ENCODE measurements around the gene STARD3. TPM values are rescaled to one million over a fixed set of nuclear protein-coding genes. Genes with fewer than 3 reads are reported as not detected.
"Not testable (repeated sequence)": the region's sequence is repeated elsewhere in the genome, so short reads cannot be mapped to it uniquely, and the experiment has no call there.

The STARD3 gene
- 52.0 and 62.0 TPM in 2 replicates for total RNA-seq (ENCODE audit: low replicate concordance)
- long read RNA-seq, transcript STARD3-201 (15 exons, 2,132 nt): major isoform, 26 of 38 reads
- long read RNA-seq, partial matches to known transcripts: 1 of 38 reads
- long read RNA-seq, other reads (novel, unspliced or antisense): 10 of 38 reads

DNA sequence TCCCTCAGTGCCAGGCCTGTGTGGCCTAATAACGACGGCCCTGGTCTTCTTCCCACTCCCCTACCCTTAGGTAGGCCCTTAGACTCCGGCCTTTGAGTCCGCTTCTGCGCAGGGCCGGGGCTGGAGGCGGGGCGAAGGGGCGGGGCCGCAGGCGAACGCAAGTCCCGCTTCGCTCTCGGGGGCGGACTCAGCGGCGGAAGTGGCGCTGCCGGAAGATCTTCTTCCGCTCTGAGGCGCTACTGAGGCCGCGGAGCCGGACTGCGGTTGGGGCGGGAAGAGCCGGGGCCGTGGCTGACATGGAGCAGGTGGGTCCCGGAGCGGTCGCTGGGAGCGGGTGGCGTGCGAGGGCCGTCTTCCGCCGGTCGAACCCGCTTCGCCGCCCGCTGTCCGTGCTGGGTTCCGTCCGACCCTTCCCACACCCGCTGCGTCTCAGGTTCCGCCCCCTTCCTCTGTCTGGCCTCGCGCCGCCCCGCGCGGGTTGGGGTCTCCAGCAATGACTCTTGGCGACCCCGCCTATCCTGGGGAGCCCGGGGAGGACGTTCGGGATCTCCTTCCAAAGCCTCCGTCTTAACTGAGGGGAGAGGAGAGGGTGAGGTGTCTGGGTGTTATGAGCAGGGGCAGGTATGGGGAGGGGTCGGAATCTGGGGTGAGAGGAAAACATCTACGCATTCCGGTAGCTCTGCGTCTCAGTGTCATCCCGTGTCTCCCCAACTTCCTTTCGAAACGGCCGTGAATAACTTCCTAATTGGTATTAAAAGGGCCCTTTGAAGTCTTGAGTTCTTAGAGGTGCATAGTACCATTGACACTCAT, at the start of gene STARD3:
Gene STARD3 (plus strand): TSS at position 218 of the 810 bp plus-strand sequence. CDS start 16,388 bp downstream, outside the sequence.
- Mint-ChIP-seq H3K36me3 (no peaks in the 10 kb centered on the region), H3K4me3 (peak within 1 kb of the TSS; percentile 91), H3K9me3 (no peaks in the 10 kb centered on the region), H3K27ac (peak within 1 kb of the TSS; percentile 64), H3K27me3 (no peaks in the 10 kb centered on the region), H3K4me1 (ENCODE audit: unreplicated experiment) (peaks cover 30% of the 10 kb centered on the region)
- peak; percentile 12 for TF ChIP-seq CTCF (conservative IDR thresholded peaks at IDR 0.05)
- DNase-seq (ENCODE audit: extremely low spot score, unreplicated experiment): peak; percentile 91

DNA sequence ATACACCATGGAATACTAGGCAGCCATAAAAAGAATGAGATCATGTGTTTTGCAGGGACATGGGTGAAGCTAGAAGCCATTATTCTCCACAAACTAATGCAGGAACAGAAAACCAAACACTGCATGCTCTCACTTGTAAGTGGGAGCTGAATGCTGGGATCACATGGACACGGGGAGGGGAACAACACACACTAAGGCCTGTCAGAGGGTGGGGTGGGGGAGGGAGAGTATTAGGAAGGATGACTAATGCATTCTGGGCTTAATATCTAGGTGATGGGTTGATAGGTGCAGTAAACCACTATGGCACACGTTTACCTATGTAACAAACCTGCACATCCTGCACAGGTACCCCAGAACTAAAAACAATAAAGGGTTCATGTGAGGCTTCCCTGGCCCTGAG, 46.8 kb upstream of the STARD3 start:
- H3K27ac Mint-ChIP-seq; H3K9me3 Mint-ChIP-seq; H3K36me3 Mint-ChIP-seq; H3K4me3 Mint-ChIP-seq; DNase-seq (ENCODE audit: extremely low spot score, unreplicated experiment); H3K4me1 Mint-ChIP-seq (ENCODE audit: unreplicated experiment): not testable (repeated sequence)
- peaks cover 76% of the 10 kb centered on the region for H3K27me3 Mint-ChIP-seq

DNA sequence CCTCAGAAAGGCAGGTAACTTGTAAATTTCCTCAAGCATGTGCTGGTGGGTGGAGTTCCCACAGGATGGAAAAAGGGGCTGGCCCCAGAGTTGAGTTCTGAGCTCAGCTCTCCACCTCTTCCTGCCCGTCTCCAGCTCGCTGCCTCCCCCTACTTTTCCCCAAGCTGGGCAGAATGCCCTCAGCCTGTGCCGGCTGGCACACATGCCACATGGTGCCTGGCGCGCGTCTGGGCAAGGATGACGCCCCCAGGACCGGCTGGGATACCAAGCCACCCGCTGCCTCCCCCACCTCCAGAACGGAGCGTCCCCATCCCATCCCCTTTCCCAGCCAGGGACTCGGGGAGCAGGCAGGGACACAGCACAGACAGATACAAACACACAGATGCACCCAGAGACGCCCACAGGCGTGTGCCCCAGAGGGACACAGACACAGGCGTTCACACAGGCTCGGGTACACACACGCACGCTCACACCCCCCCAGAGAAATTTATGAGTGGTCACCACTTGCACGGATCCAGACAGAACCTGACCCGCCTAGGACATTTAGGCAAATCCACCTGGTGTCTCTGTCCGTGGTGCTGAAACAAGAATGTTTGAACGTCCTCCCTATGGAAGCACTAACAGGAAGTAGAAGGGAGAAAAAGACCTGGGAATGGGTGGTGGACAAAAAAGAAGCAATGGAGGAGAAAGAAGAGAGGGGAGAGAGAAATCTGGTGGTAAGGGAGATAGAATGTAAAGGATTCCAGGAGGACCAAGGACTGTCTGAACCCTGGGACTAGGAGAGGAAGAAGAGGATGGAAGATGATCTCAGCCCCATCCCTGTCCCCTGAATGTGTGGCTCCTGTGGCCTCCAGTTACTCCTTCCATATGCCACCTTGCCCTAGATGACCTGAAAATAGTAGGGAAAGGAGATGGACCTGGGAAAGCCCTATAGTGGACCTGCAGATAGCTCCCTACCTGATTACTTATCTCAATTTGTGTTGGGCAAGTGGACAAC, 44.7 kb upstream of the STARD3 start:
- H3K27me3 Mint-ChIP-seq: peaks cover 92% of the 10 kb centered on the region
- no peak for DNase-seq (ENCODE audit: extremely low spot score, unreplicated experiment)

DNA sequence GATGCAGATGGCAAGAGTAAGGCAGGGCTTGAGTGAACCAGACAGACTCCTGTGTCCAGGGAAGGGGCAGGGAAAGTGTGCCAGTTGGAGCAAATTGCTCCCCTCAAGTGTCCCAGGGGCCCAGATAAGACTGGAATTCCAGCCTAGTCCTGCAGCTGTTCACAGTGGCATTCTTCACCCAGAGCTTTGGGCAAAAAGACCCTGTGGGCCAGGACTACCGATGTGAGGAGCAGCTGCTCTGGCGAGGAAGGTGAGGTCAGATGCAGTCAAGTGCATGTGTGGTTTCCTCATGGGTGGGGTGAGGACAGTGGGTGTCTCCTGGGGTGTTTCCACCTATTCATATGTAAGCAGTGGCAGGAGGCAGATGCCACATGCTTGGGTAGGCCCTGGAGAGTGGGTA, 43.6 kb upstream of the STARD3 start:
- Mint-ChIP-seq H3K9me3 (peaks cover 5% of the 10 kb centered on the region), H3K4me3 (no peak overlapping the region), H3K27me3 (peaks cover 95% of the 10 kb centered on the region), H3K4me1 (ENCODE audit: unreplicated experiment) (no peaks in the 10 kb centered on the region), H3K36me3 (no peaks in the 10 kb centered on the region), H3K27ac (no peak overlapping the region)
- TF ChIP-seq CTCF (conservative IDR thresholded peaks at IDR 0.05): no peak
- DNase-seq (ENCODE audit: extremely low spot score, unreplicated experiment): no peak

More for the DNA sequence above, 44.7 kb upstream of the STARD3 start:
- Mint-ChIP-seq H3K4me1 (ENCODE audit: unreplicated experiment) (no peaks in the 10 kb centered on the region), H3K36me3 (no peaks in the 10 kb centered on the region), H3K4me3 (no peak overlapping the region), H3K27ac (no peak overlapping the region), H3K9me3 (peaks cover 5% of the 10 kb centered on the region)
- TF ChIP-seq CTCF (conservative IDR thresholded peaks at IDR 0.05): no peak

DNA sequence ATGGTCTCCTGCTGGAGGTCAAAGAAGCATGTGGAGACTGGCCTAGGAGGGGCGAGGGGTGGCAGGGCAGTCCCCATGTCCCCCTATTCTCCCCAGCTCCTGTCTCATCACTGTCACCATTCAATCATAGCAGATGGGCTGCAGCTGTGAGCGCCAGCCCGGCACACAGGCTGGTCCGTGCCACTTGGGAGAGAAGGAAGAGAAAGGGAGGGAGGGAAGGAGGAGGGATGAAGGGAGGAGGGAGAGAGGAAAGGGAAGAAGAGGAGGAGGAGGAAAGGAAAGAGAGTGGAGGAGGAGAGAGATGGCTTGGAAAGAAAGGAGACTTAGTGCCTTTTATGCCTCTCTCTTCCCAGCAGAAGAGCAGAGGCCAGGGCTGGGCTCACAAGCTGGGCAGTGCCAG, 41.6 kb upstream of the STARD3 start:
- no peak for DNase-seq (ENCODE audit: extremely low spot score, unreplicated experiment)
- no peaks in the 10 kb centered on the region for H3K4me1 Mint-ChIP-seq (ENCODE audit: unreplicated experiment)
- no peak overlapping the region for H3K27ac Mint-ChIP-seq
- no peak for TF ChIP-seq CTCF (conservative IDR thresholded peaks at IDR 0.05)
- no peaks in the 10 kb centered on the region for H3K36me3 Mint-ChIP-seq
- peaks cover 5% of the 10 kb centered on the region for H3K9me3 Mint-ChIP-seq
- no peak overlapping the region for H3K4me3 Mint-ChIP-seq
- peaks cover 96% of the 10 kb centered on the region for H3K27me3 Mint-ChIP-seq
